HepG2 (cell line): ENCODE data around the gene DCTN4. TPM values are rescaled to one million over a fixed set of nuclear protein-coding genes. Genes with fewer than 3 reads are reported as not detected.

Experiments
- AGO2 ChIP-seq: fragments of 200-400 bp; formaldehyde crosslinking; optimal IDR thresholded peaks from 2 replicates; pipeline ENCODE3; 2017; ENCODE audit warnings: mild to moderate bottlenecking, low read depth, low read length, moderate library complexity
- EP300 ChIP-seq, 3 experiments: sonication (generic) in 1 of 3; formaldehyde crosslinking in 1 of 3; IDR thresholded peaks; 2 replicates each; pipeline versions ENCODE4 v1.5.1 to v1.6.1; 2011 to 2020; ENCODE audit warnings: low read depth in 2 of 3, low read length in 2 of 3, borderline replicate concordance in 1 of 3, improper control_type of control experiment in 1 of 3, mild to moderate bottlenecking in 1 of 3, missing genetic modification reagents in 1 of 3, moderate library complexity in 1 of 3
- FOXO1 ChIP-seq: sonication (generic); formaldehyde crosslinking; IDR thresholded peaks from 2 replicates; pipeline ENCODE4 v1.4.0; 2020; ENCODE audit warnings: missing genetic modification reagents
- HMGXB4 ChIP-seq, 2 experiments: sonication (generic) in 1 of 2; formaldehyde crosslinking in 1 of 2; IDR thresholded peaks; 2 replicates each; pipeline versions ENCODE4 v1.4.0 to v1.6.1; 2018 to 2020; ENCODE audit warnings: missing genetic modification reagents in 2 of 2, borderline replicate concordance in 1 of 2, low read depth in 1 of 2, mild to moderate bottlenecking in 1 of 2, missing biosample characterization in 1 of 2
- KLF9 ChIP-seq: IDR thresholded peaks from 2 replicates; pipeline ENCODE4 v1.6.1; 2016; ENCODE audit warnings: low read depth
- PATZ1 ChIP-seq: sonication (generic); formaldehyde crosslinking; IDR thresholded peaks from 2 replicates; pipeline ENCODE4 v1.4.0; 2020; ENCODE audit warnings: missing genetic modification reagents
- RFX3 ChIP-seq: IDR thresholded peaks from 2 replicates; pipeline ENCODE4 v1.6.1; 2016; ENCODE audit warnings: missing biosample characterization, missing genetic modification reagents
- RFXAP ChIP-seq: sonication (generic); formaldehyde crosslinking; IDR thresholded peaks from 2 replicates; pipeline ENCODE4 v1.4.0; 2020; ENCODE audit warnings: missing genetic modification reagents, borderline replicate concordance
- SALL1 ChIP-seq: sonication (generic); formaldehyde crosslinking; IDR thresholded peaks from 2 replicates; pipeline ENCODE4 v1.8.0; 2022; ENCODE audit warnings: mild to moderate bottlenecking, missing genetic modification reagents
- SRSF4 ChIP-seq: fragments of 200-400 bp; formaldehyde crosslinking; IDR thresholded peaks from one replicate; pipeline ENCODE4 v1.6.1; 2018; ENCODE audit warnings: mild to moderate bottlenecking, low read depth, low read length, moderate library complexity; ENCODE audit not compliant: poor library complexity, severe bottlenecking
- ZBTB46 ChIP-seq: sonication (generic); formaldehyde crosslinking; IDR thresholded peaks from 2 replicates; pipeline ENCODE4 v1.4.0; 2020; ENCODE audit warnings: mild to moderate bottlenecking, missing genetic modification reagents, borderline replicate concordance
- ZFY ChIP-seq: sonication (generic); formaldehyde crosslinking; IDR thresholded peaks from 2 replicates; pipeline ENCODE4 v1.4.0; 2020; ENCODE audit warnings: missing genetic modification reagents
- ZNF609 ChIP-seq: sonication (generic); formaldehyde crosslinking; IDR thresholded peaks from 2 replicates; pipeline ENCODE4 v1.4.0; 2020; ENCODE audit warnings: mild to moderate bottlenecking, missing genetic modification reagents, borderline replicate concordance
- ZNF883 ChIP-seq: sonication (generic); formaldehyde crosslinking; IDR thresholded peaks from 2 replicates; pipeline ENCODE4 v1.5.1; 2020; ENCODE audit warnings: mild to moderate bottlenecking, missing genetic modification reagents; ENCODE audit errors: not compliant biosample characterization
- polyA plus RNA-seq, 8 experiments: library from polyadenylated mRNA; depleted of rRNA in 3 of 8; stranded (reverse) in 7 of 8; unstranded in 1 of 8; fragments of >200 nt; fragmentation: Illumina TruSeq in 4 of 8; extraction: Trizol in 4 of 8; gene quantifications; 2 replicates each; pipeline versions ENCODE4 v1.2.1 to v1.2.3, GENCODE V29; 2011 to 2016; ENCODE audit warnings: low read depth in 4 of 8, missing spikeins in 1 of 8, mixed read lengths in 1 of 8; ENCODE audit not compliant: insufficient read depth in 1 of 8
- total RNA-seq, 5 experiments: library from RNA; depleted of rRNA; stranded (reverse); fragments of >200 nt; fragmentation: Illumina TruSeq; extraction: Trizol; gene quantifications; 2 replicates each; pipeline ENCODE4 v1.2.3, GENCODE V29; 2016; ENCODE audit warnings: low read depth in 1 of 5

The DCTN4 gene
- total and polyA plus RNA-seq, 2 of the 13 experiments (the other 11 are each of a cell fraction or from before 2014, with no cell fraction given), result 24.1 to 26.9 TPM

GRCh38 chr5:150700594-150701377, 58.0 kb downstream of the DCTN4 start, which contains the start of gene RBM22 (continued):
- 0 out of 2 replicates have a peak, but pooled peaks have one; percentile 22 for TF ChIP-seq ZNF609 (CRISPR knock-in tag)
- TF ChIP-seq SALL1 (CRISPR knock-in tag), result peak; percentile 84
- TF ChIP-seq AGO2, result peak; percentile 67
- TF ChIP-seq PATZ1 (CRISPR knock-in tag), result peak; percentile 61
- TF ChIP-seq SRSF4, result no peak
- TF ChIP-seq RFXAP (CRISPR knock-in tag), result 0 out of 2 replicates have a peak, but pooled peaks have one; percentile 21
- peak; percentile 63; the same call in 1 of the 2 replicates for TF ChIP-seq FOXO1 (CRISPR knock-in tag)
- no peak for TF ChIP-seq RFX3 (CRISPR knock-in tag)
- no peak for TF ChIP-seq ZBTB46 (CRISPR knock-in tag)
- TF ChIP-seq EP300 (IDR thresholded peaks at IDR 0.05; ENCODE audit: low read depth in 2 of 2, low read length in 2 of 2), result 0 out of 4 replicates have a peak, but pooled peaks of 1 of the 2 experiments have one; percentile 19
- no peak for TF ChIP-seq EP300 (CRISPR knock-in tag; IDR thresholded peaks at IDR 0.05; ENCODE audit: borderline replicate concordance)
- TF ChIP-seq ZFY (CRISPR knock-in tag), result peak; percentile 96
- no peak for TF ChIP-seq KLF9 (CRISPR knock-in tag)
- TF ChIP-seq ZNF883 (CRISPR knock-in tag), result peak; percentile 90
- peak; percentile 88 to 93 for TF ChIP-seq HMGXB4 (CRISPR knock-in tag; IDR thresholded peaks at IDR 0.05; ENCODE audit: borderline replicate concordance in 1 of 2, low read depth in 1 of 2)
